ENCODE results near the gene FTCDNL1. TPM values are rescaled to one million over a fixed set of nuclear protein-coding genes. Genes with fewer than 3 reads are reported as not detected.

Gene FTCDNL1
- total and polyA plus RNA-seq, 2 of the 13 experiments (the other 11 are each of a cell fraction or from before 2014, with no cell fraction given): 0.98 to 1.4 TPM

DNA sequence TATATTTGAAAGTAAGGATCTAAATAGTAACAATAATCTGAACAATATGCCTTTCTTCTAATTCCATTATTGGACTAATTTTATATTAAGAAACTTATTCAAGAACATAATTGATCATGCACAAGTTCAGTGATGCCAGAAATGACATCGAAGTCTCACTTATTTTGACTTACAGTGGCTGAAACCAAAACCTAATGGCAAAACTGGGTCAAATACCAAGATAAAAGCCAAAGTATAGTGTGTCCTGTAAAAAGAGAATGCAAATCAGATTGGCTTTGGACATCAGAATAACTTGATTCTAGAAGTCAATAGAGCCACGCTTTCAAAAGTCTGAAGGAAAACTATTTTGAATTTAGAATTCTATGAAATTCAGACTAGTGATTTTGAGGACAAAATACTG is 137.2 kb downstream of the FTCDNL1 start:
- Histone ChIP-seq H3K9ac (ENCODE audit: insufficient read depth, low read depth, low read length) (no peak overlapping the region), H3K4me1 (ENCODE audit: insufficient read depth, low read length) (peaks cover 26% of the 10 kb centered on the region), H3K9me3 (ENCODE audit: low read length) (peaks cover under 1% of the 10 kb centered on the region; the same call in 1 of the 2 replicates), H3K79me2 (ENCODE audit: insufficient read depth, low read length) (no peaks in the 10 kb centered on the region), H3K4me3 (replicated peaks in 1 of 3; ENCODE audit: insufficient read depth in 1 of 3, low read depth in 2 of 3, low read length in 3 of 3) (no peak overlapping the region), H2AFZ (ENCODE audit: low read length) (no peak overlapping the region), H3K27me3 (ENCODE audit: control insufficient read depth in 1 of 2, insufficient read depth in 2 of 2, low read length in 2 of 2) (no peaks in the 10 kb centered on the region), H4K20me1 (ENCODE audit: insufficient read depth, low read length) (no peaks in the 10 kb centered on the region), H3K36me3 (replicated peaks in 1 of 2; ENCODE audit: control insufficient read depth in 1 of 2, insufficient read depth in 2 of 2, low read length in 2 of 2) (no peaks in the 10 kb centered on the region), H3K27ac (ENCODE audit: extremely low read length, insufficient read depth, low read length) (no peak overlapping the region), H3K4me2 (ENCODE audit: low read depth, low read length) (no peak overlapping the region)
- POLR2A ChIA-PET: no interaction called here
- in situ Hi-C loops (cut with HindIII; ENCODE audit: extremely low pct_ligation_motif_present, low pct_unique_long_range_greater_than_20kb) (no loop called here), intact Hi-C loops (cut with micrococcal nuclease; ENCODE audit: unreplicated experiment) (no loop called here)
- TF ChIP-seq DNMT3B (CRISPR knock-in tag; conservative IDR thresholded peaks at IDR 0.05): no peak
- TF ChIP-seq PHF8 (CRISPR knock-in tag; IDR thresholded peaks at IDR 0.05): no peak
- no peak for TF ChIP-seq CHCHD3 (CRISPR knock-in tag; IDR thresholded peaks at IDR 0.05)
- no peak for TF ChIP-seq ZSCAN9 (CRISPR knock-in tag; IDR thresholded peaks at IDR 0.05; ENCODE audit: borderline replicate concordance)
- no peak for TF ChIP-seq ZNF256 (CRISPR knock-in tag; conservative IDR thresholded peaks at IDR 0.05)
- TF ChIP-seq TCF7 (IDR thresholded peaks at IDR 0.05; ENCODE audit: low read depth): no peak
- BruUV-seq (replicated peaks): no TSS peak
- CTCF ChIA-PET (ENCODE audit: low intra/inter-chr PET ratio, low total read pairs): no interaction called here
- ATAC-seq (no peak), FAIRE-seq (no peak), DNase-seq (ENCODE audit: low spot score) (no peak)
- 2% methylated on average over 2 of the region's 2 CpGs for WGBS (ENCODE audit: low lambda C conversion rate)

GRCh38 chr2:199710551-199710950 is 140.4 kb downstream of the FTCDNL1 start:
- CTCF ChIA-PET (ENCODE audit: low intra/inter-chr PET ratio, low total read pairs): no interaction called here

More at GRCh38 chr2:199710551-199710950, 140.4 kb downstream of the FTCDNL1 start:
- Histone ChIP-seq H3K27me3 (ENCODE audit: control insufficient read depth in 1 of 2, insufficient read depth in 2 of 2, low read length in 2 of 2) (no peaks in the 10 kb centered on the region), H3K4me3 (replicated peaks in 1 of 3; ENCODE audit: insufficient read depth in 1 of 3, low read depth in 2 of 3, low read length in 3 of 3) (no peak overlapping the region), H4K20me1 (ENCODE audit: insufficient read depth, low read length) (no peaks in the 10 kb centered on the region), H3K36me3 (replicated peaks in 1 of 2; ENCODE audit: control insufficient read depth in 1 of 2, insufficient read depth in 2 of 2, low read length in 2 of 2) (no peaks in the 10 kb centered on the region), H3K9me3 (ENCODE audit: low read length) (peaks cover 14% of the 10 kb centered on the region), H3K4me1 (ENCODE audit: insufficient read depth, low read length) (no peaks in the 10 kb centered on the region), H3K79me2 (ENCODE audit: insufficient read depth, low read length) (no peaks in the 10 kb centered on the region), H3K4me2 (ENCODE audit: low read depth, low read length) (no peak overlapping the region), H3K27ac (ENCODE audit: extremely low read length, insufficient read depth, low read length) (no peak overlapping the region), H3K9ac (ENCODE audit: insufficient read depth, low read depth, low read length) (no peak overlapping the region), H2AFZ (ENCODE audit: low read length) (no peak overlapping the region)
- POLR2A ChIA-PET: no interaction called here
- 3% methylated on average over 1 of the region's 1 CpG for WGBS (ENCODE audit: low lambda C conversion rate)
- no peak for DNase-seq (ENCODE audit: low spot score)
- intact Hi-C loops (cut with micrococcal nuclease; ENCODE audit: unreplicated experiment) (no loop called here), in situ Hi-C loops (cut with HindIII; ENCODE audit: extremely low pct_ligation_motif_present, low pct_unique_long_range_greater_than_20kb) (no loop called here)
- no TSS peak for BruUV-seq (replicated peaks)
- ATAC-seq: no peak
- FAIRE-seq: no peak
- TF ChIP-seq ZFY (CRISPR knock-in tag; IDR thresholded peaks at IDR 0.05) (no peak), RARA (CRISPR knock-in tag; IDR thresholded peaks at IDR 0.05) (no peak), ZSCAN25 (CRISPR knock-in tag; IDR thresholded peaks at IDR 0.05) (no peak), ZSCAN29 (CRISPR knock-in tag; conservative IDR thresholded peaks at IDR 0.05) (no peak), ESRRA (CRISPR knock-in tag; IDR thresholded peaks at IDR 0.05; ENCODE audit: low read depth) (no peak)
- TF ChIP-seq, protein P1, sequence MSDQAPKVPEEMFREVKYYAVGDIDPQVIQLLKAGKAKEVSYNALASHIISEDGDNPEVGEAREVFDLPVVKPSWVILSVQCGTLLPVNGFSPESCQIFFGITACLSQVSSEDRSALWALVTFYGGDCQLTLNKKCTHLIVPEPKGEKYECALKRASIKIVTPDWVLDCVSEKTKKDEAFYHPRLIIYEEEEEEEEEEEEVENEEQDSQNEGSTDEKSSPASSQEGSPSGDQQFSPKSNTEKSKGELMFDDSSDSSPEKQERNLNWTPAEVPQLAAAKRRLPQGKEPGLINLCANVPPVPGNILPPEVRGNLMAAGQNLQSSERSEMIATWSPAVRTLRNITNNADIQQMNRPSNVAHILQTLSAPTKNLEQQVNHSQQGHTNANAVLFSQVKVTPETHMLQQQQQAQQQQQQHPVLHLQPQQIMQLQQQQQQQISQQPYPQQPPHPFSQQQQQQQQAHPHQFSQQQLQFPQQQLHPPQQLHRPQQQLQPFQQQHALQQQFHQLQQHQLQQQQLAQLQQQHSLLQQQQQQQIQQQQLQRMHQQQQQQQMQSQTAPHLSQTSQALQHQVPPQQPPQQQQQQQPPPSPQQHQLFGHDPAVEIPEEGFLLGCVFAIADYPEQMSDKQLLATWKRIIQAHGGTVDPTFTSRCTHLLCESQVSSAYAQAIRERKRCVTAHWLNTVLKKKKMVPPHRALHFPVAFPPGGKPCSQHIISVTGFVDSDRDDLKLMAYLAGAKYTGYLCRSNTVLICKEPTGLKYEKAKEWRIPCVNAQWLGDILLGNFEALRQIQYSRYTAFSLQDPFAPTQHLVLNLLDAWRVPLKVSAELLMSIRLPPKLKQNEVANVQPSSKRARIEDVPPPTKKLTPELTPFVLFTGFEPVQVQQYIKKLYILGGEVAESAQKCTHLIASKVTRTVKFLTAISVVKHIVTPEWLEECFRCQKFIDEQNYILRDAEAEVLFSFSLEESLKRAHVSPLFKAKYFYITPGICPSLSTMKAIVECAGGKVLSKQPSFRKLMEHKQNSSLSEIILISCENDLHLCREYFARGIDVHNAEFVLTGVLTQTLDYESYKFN (CRISPR knock-in tag; conservative IDR thresholded peaks at IDR 0.05): no peak
